SIG-M5 treated with dmso at 0.1 percent for 504 hours (cell line): ENCODE measurements around the gene CTNS.

Experiments used
- DNase-seq: peaks from one replicate; lab custom pipeline; 2025; ENCODE audit not compliant: unreplicated experiment; lab: John Stamatoyannopoulos, UW

The CTNS gene

DNA sequence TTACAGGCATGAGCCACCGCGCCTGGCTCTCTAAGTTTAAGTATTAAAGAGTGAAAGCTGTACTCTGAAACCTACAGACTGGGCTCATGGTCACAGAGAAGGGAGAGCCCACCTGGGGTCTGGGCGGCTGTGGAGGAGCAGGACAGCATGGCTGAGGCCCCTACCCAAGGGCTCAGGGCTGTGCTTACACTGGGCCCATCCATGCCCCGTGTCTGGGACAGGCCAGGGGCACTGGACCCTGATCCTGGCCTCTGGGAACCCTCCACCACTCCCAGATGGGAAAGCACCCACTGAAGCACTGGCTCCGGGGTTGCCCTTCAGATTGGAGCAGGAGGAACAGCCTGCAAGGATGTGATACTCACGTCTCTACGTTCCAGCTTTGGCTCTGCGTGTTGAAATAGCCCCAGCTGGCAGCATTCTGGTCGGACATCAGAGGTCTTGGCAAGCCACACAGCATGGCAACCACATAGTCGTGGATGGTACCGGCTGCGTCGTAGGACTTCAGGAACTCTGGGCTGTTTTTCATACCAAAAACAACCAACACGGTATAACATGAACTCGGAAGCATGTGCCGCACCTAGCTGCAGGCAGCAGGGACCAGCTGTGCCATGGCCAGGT is 13.5 kb upstream of the CTNS start:
- no peak for DNase-seq

DNA sequence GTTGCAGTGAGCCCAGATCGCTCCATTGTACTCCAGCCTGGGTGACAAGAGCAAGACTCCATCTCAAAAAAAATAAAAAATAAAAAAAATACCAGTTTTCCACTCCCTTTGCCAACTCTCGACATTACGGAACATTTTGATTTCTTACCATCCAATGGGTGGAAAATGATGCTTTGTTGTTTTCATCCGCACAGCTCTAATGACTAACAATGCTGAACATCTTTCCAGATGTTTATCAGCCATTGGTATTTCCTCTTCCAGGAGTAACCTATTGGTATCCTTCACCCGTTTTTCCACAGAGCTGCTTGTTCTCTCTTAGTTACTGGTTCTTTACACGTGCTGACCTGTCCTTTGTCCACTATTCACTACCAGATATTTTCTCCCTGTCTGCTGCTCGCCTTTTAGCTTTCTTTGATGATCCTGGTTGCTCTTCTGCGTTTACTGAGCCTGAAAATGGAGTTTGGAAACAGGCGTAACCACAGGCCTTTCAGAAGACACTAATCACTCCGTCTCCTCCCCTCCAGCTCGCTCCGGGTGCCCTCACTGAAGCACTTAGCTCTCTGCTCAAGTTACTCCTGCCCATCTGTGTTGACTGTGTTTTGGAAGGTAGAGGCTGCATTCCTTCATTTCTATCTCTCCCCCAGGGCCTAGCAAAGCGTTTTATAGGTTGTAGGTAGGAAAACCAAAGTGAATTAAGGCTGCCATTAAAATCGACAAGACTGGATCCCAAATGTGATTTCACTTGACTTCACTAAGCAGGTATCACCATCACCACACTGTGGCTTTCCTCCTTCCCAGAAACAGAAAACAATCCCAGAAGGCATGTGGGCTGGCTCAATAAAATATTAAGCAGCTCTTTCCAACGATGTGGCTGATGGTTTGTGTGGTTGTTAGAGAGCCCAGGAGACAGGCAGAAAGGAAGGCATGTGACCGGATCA is 9.5 kb upstream of the CTNS start:
- DNase-seq: no peak

DNA sequence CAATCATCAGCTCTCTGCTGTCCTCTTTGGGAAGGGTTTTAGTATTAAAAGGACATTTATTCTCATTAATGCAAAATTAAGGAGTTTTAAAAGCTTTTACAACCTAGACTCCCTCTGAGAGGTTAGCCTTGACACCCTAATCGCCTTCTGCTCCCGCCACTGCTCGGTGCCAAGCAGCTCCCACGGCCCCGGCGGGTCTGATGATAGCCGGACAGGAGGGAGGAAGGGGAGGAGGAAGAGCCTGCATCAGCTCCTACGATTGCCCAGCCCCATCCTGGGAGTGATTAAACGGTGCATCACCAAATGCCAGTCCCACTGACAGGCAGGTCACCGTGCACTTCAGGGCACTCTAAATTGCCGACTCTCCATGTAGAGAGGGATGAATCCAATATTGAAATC is 8.8 kb upstream of the CTNS start:
- no peak for DNase-seq

DNA sequence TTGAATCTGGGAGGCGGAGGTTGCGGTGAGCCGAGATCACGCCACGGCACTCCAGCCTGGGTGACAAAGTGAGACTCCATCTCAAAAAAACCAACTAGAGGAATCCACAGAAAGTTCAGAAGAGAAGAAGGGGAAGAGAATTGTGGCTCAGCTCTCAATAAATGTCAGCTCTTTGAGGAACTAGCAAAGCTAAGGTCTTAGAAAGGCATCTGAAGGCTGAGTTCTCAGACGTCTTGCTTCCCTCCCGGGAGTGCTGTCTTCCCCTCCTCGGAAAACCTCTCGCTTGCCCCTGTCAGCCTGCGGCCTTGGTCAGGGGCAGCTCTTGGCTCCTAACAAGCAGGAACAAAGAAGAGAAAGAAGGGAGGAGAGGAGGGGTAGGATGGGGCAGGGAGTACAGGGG is 5.8 kb upstream of the CTNS start:
- no peak for DNase-seq

DNA sequence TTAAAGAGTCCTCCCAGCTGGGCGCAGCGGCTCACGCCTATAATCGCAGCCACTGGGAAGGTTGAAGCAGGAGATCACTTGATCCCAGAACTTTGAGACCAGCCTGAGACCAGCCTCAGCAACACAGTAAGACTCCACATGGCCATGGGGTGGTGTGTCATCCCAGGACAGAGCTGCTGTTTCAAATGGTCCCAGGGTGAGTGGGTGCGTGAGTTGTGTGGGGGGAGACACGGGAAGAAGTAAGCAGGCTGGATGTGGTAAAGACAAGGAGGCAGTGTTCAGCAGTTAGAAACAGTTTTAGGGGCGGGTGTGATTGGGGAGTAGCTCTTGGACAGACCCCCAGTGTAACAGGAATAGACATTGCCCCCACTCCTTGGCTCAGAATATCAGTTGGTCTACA is 4.3 kb upstream of the CTNS start:
- no peak for DNase-seq

DNA sequence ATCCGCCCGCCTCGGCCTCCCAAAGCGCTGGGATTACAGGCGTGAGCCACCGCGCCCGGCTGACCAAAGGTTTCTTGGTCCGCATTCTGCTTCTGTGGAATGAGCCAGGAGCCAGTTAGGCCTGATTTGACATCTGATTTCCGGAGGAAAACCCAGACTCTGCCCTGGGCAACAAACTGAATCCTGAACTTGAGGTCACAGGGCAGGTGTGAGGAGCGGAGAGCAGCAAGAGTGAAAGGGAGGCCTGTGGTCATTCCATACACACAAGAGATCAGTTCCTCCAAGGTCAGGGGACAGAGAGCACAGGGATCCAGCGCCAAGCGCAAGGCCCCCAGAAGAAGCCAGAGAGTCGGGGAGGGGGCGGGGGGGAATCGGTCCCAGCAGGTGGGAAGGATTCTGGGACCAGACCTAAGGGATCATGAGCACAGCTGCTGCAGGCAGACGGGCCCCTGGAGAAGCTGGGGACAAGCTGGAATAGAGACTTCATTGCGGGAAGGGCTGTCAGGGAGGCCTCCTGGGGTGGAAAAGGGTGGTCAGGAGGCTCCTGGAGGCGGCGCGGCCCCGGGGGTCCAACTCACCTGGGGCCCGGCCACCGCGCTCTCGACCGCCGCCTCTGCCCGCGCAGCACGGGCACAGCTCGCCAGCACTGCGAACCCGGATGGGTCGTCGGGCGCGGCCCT is 946 bp upstream of the CTNS start:
- no peak for DNase-seq

DNA sequence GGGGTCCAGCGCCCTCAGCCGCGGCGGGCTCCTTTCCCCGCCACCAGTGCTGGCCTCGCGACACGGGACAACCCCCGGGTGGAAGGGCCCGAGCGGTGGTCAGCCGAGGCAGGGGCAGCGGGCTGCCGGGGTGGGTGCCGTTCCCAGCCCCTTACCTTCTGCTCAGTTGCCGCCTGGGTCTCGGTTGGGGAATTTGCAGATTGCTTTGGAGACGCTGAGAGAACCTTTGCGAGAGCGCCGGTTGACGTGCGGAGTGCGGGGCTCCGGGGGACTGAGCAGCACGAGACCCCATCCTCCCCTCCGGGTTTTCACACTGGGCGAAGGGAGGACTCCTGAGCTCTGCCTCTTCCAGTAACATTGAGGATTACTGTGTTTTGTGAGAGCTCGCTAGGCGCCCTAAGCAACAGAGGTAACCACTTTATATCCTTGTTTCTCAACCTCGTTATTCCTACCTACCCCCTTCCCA is 381 bp downstream of the CTNS start:
- no peak for DNase-seq

DNA sequence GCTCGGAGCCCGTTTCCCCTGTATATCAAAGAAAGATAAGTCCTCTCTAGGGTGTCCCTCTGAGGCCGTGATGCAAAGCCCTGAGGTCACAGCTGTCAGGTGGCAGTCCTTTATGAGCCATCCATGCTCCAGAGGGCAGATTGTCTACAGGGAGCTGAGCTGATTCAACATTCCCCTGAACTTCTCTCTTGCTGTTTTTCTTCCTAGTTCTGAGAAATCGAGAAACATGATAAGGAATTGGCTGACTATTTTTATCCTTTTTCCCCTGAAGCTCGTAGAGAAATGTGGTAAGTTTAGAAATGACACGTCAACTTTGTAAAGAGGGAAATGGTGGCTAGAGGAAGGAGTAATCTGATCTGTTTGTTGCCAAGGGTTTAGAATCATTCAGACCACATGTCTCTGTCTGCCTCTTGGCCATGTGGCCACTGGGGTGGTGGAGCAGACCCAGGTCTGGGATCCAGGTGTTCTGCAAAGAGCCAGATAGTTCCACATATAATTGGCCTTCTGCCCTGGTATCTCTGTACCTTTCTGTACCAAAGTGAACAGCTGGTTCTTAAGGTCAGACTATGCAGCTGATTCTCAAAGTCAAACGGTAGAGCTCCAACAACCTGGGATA is 3.5 kb downstream of the CTNS start:
- DNase-seq: peak; percentile 55

DNA sequence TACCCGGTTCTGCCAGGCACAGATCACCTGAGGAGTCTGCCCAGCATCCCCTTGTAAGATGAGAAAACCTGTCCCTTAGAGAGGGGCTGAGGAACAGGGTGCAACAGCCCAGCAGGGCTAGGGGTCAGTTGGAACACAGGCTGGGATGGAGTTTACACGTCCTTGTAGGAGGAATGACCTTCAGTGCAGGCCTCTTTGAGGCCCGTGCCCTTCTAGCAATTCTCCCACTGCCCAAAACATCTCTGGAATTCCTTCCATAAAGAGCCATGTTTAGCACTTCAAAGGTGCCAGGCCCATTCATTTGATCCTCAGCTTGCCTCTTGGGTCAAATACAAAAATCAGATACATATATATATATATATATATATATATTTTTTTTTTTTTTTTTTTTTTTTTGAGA is 4.5 kb downstream of the CTNS start:
- no peak for DNase-seq

DNA sequence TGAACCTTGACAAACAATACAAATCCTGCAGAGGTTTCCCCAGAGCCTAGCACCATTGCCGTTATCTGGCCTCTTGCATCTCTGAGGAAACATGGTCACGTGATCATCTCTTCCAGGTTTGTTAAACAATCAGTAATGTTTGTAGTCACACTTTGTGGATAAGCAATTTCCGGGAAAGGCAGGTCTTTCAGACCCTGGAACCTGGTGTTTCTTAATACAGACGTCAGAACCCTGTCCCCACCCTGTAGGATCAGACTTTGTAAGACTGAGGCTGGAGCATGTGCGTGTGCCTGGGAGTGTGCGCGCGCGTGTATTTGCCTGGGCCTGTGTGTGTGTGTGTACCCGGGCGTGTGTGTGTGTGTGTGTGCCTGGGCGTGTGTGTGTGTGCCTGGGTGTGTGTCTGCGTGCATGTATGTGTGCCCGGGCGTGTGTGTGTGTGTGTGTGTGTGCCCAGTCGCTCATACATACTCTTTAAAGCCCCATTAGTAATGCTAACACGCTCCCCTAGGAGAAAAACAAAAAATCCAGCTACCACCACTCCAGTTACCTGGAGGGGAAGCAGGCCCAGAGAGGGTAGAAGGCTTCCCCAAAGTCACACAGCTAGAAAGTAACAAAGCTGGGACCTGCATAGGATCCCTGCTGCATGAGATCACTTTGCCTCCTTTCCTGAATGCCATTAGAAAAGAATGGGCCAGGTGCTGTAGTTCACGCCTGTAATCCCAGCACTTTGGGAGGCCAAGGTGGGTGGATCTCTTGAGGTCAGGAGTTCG is 5.3 kb downstream of the CTNS start:
- no peak for DNase-seq

DNA sequence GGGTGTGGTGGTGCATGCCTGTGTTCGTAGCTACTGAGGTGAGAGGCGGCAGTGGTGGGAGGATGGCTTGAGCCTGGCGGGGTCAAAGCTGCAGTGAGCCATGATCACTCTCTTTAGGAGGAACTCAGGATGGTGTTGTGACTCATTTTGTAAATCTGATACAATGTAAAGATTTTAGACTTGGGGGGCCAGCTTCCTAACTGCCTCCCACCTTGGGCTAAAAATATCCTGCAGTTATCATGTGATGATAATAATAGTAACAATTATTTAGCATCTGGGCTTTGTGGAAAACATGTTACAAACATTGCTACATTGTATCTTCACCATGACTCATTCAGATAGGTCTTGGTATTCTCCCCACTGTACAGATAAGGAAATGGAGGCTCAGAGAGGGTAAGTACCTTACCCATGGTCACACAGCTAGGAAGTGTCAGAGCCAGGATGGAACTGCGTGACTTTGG is 7.4 kb downstream of the CTNS start:
- no peak for DNase-seq

DNA sequence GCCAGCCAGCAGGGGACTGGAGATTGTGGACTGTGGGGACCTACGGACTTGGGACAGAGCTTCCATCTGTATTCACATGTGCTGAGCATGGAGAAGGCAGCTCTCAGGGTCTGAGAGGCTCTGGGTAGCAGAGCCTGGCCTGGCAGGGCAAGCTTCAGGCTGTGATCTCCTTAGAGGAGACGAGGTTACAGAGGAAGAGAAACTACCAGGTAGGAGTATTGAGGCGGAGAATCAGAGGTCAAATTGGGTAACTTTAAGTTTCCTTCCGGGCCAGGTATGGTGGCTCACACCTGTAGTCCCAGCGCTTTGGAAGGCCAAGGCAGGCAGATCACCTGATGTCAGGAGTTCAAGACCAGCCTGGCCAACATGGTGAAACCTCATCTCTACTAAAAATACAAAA is 8.8 kb downstream of the CTNS start:
- no peak for DNase-seq

DNA sequence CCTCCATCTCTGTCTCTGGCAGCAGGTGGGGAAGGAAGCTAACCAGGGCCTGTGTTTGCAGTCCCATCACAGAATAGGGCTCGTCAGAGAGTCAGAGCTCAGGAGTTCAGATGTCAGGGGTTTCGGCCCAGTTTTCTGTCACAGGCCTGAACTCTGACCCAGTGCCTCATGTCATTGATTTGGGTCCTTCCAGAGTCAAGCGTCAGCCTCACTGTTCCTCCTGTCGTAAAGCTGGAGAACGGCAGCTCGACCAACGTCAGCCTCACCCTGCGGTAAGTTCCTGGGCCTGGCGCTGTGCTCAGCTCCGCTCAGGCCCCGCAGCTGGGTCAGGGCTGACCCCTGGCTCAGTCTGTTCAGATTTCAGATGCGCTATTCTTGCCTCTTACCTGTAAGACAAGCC is 10.7 kb downstream of the CTNS start:
- DNase-seq: no peak

DNA sequence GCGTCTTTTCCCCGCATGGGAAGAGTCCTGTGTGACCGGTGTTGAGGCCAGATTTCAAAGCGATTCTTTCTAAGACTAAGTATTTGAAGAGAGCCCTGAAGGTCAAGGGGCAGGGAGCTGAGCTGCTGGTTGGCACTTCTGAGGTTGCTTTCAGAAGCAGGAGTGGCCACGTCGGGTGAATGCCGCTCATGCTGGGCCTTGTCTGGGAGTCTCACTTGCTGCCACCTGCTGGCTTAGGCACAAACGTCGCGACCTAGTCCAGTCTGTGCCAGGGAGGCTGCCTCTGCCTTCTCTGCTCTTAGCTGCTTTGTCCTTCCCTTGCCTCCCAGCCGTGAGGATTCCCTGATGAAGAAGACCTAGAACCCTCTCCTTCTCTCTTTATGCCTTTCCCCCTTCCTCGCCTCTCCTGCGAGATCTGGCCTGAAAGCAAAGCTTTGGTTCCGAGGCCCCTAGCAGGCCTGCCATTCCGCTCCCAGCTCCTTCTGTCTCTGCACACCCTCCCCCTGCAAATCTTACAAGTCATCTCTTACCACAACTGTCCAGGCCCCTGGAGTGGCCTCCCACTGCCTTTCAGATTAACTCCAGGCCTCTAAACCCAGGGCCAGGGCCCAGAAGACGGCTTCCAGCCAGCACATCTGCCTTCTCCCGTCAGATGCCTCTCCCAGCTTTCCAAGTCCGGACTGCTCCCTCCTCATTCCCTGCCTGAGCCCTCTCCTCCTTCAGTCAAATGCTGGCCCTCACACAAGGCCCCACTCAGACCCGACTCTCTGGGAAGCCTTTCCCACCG is 11.4 kb downstream of the CTNS start:
- peak; percentile 55 for DNase-seq

DNA sequence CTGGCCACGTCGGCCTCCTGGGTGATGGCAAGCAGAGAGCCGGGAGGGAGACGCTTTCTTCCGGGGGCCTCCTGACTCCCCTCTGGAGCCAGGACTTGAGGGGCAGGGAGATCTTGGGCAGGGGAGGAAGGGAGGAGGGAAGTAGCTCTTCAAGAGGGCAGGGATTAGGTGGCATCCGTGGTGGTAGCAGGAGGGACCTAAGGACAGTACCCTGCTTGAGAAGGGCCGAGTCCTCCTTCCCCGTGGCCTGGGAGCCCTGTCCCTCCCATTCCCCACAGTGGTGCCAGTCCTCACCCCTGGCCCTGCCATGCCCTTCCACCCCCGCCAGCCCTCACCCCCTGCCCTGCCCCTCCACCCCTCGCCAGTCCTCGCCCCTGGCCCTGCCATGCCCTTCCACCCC is 19.2 kb downstream of the CTNS start:
- no peak for DNase-seq

DNA sequence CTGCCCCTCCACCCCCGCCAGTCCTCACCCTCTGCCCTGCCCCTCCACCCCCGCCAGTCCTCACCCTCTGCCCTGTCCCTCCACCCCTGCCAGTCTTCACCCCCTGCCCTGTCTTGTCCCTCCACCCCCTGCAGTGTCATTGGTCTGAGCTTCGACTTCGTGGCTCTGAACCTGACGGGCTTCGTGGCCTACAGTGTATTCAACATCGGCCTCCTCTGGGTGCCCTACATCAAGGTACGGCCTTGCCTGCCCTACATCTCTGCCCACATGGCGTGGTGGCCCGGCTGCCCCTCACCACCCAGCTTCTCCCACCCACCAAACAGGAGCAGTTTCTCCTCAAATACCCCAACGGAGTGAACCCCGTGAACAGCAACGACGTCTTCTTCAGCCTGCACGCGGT is 19.8 kb downstream of the CTNS start:
- no peak for DNase-seq

DNA sequence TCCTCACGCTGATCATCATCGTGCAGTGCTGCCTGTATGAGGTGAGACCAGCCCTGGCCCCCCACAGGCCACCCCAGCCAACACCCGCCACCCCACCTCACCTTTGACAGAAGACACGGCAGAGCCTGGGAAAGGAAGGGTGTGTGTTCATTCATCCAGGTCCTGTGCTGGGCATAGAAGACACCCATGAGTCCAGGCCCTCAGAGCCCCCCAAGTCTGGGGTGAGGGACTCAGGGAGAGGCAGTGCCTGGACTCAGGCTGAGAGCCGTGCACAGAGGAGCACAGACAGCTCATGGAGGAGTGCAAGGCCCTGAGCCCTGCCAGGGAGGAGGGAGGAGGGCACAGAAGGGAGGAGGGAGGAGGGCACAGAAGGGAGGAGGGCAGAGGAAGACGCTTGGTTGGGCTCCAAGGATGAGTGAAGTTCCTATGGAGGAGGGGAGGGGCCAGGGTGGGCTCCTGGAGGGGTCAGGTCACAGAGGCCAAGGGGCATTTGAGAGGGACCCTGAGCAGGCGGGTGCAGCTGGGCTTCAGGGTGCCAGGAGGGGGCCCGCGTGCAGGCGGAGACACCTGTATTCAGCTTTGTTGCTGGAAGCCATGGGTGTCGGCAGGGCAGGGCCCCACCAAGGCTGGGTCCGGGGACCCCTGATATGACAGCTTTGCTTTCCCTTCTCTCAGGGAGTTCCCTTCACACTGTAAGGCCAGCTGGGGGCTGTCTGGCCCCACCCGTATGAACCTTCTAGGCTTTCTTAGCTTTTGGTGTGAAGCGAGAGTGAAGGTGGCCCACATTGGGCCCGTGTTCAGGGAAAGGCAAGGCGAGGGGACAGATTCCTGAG is 20.4 kb downstream of the CTNS start:
- no peak for DNase-seq

DNA sequence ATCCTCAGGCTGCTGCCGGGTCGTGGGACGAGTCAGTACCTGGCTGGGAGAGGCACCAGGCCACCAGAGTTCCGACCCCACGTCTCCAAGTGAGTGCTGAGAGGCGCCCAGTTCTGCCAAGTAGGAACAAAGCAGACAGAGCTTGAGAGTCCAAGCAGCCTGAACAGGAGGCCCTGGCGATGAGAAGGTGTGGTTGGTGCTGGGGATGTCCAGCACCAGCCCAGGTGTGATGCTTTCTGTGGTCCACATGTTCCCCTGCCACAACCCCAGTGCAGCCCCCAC is 21.0 kb downstream of the CTNS start:
- no peak for DNase-seq
